GM12878 (cell line): ENCODE results near the gene NLGN3. TPM values are rescaled to one million over a fixed set of nuclear protein-coding genes. Genes with fewer than 3 reads are reported as not detected.

Experiments
- ATAC-seq: fragments of 200-7000 bp; cut with Tn5 transposase; 3 replicates; pipeline ENCODE4 v1.9.1; 2020; ENCODE audit warnings: mild to moderate bottlenecking, moderate library complexity
- BruUV-seq: library from RNA; stranded (reverse); fragments of 400-500 nt; replicated peaks from 2 replicates; lab custom pipeline; 2021; lab: Mats Ljungman, UMichigan
- CTCF ChIA-PET: fragments of 300-600 bp; sonication (Branson Sonifier 250); formaldehyde crosslinking; extraction: SDS; loops from one replicate; lab custom pipeline; 2021; ENCODE audit warnings: inconsistent platforms; lab: Yijun Ruan, JAX
- POLR2A ChIA-PET: fragments of 350-600 bp; formaldehyde crosslinking; extraction: SDS; loops from one replicate; lab custom pipeline; 2021; ENCODE audit warnings: inconsistent platforms; lab: Charles Lee
- RAD21 ChIA-PET: fragments of 300-600 bp; sonication (Branson Sonifier 250); formaldehyde crosslinking; loops from one replicate; lab custom pipeline; 2023; ENCODE audit warnings: antibody characterized with exemption; ENCODE audit not compliant: unreplicated experiment; lab: Charles Lee
- SMC1A ChIA-PET: fragments of 300-600 bp; sonication (Branson Sonifier 250); formaldehyde crosslinking; loops from one replicate; lab custom pipeline; 2023; ENCODE audit not compliant: unreplicated experiment, uncharacterized antibody; lab: Charles Lee
- DNase-seq: peaks from one replicate; pipeline ENCODE4 v3.0.0-alpha.2; 2011; ENCODE audit warnings: low read depth, low spot score
- FAIRE-seq: peaks from 3 replicates; lab custom pipeline; 2011; peaks lifted over from hg19 to GRCh38; lab: Jason Lieb, UNC
- H2AFZ ChIP-seq: 2 replicates; pipeline ENCODE4 v1.6.0; 2011; ENCODE audit warnings: low read depth, low read length, control low read depth; ENCODE audit not compliant: control insufficient read depth
- H3K27ac ChIP-seq: 2 replicates; pipeline ENCODE4 v1.5.1; 2011; ENCODE audit warnings: control low read depth; ENCODE audit not compliant: control insufficient read depth, insufficient read depth
- H3K27me3 ChIP-seq, 2 experiments: replicated peaks in 1 of 2; 2 replicates each; pipeline versions ENCODE4 v1.6.0 to v1.6.1; 2011; ENCODE audit warnings: low read length in 1 of 2; ENCODE audit not compliant: control insufficient read depth in 2 of 2, insufficient read depth in 2 of 2
- H3K36me3 ChIP-seq, 2 experiments: 2 replicates each; pipeline ENCODE4 v1.5.1; 2011; ENCODE audit warnings: low read length in 1 of 2; ENCODE audit not compliant: control insufficient read depth in 2 of 2, insufficient read depth in 2 of 2
- H3K4me1 ChIP-seq: 2 replicates; pipeline ENCODE4 v1.6.1; 2011; ENCODE audit warnings: mild to moderate bottlenecking, low read length, moderate library complexity, mixed read lengths; ENCODE audit not compliant: control insufficient read depth, insufficient read depth
- H3K4me2 ChIP-seq: 2 replicates; pipeline ENCODE4 v1.6.0; 2011; ENCODE audit warnings: control low read depth; ENCODE audit not compliant: control insufficient read depth, insufficient read depth
- H3K4me3 ChIP-seq: fragments of 200-600 bp; sonication (generic); 2 replicates; pipeline ENCODE4 v1.5.1; 2016
- H3K79me2 ChIP-seq: 2 replicates; pipeline ENCODE4 v1.6.0; 2011; ENCODE audit warnings: low read length; ENCODE audit not compliant: control insufficient read depth, insufficient read depth
- H3K9ac ChIP-seq: 2 replicates; pipeline ENCODE4 v1.8.0; 2011; ENCODE audit warnings: low read length, control low read depth, mixed read lengths; ENCODE audit not compliant: control insufficient read depth, insufficient read depth
- H3K9me3 ChIP-seq: replicated peaks from 3 replicates; pipeline ENCODE4 v1.5.1; 2011; ENCODE audit warnings: mild to moderate bottlenecking, low read length; ENCODE audit not compliant: control insufficient read depth, insufficient read depth
- H4K20me1 ChIP-seq: 2 replicates; pipeline ENCODE4 v1.6.0; 2011; ENCODE audit not compliant: control insufficient read depth, insufficient read depth
- ATF3 ChIP-seq: IDR thresholded peaks from 2 replicates; pipeline ENCODE4 v1.6.1; 2011; ENCODE audit warnings: low read depth, mild to moderate bottlenecking, low read length, moderate library complexity, borderline replicate concordance; ENCODE audit errors: extremely low read depth
- FOXK2 ChIP-seq: fragments of 450-650 bp; IDR thresholded peaks from 2 replicates; pipeline ENCODE4 v1.6.1; 2017; ENCODE audit warnings: mild to moderate bottlenecking, moderate library complexity
- RELA ChIP-seq: fragments of 450-650 bp; IDR thresholded peaks from 2 replicates; pipeline ENCODE4 v1.8.0; 2014; ENCODE audit warnings: borderline replicate concordance; ENCODE audit not compliant: partially characterized antibody
- SMC3 ChIP-seq: IDR thresholded peaks from 2 replicates; pipeline ENCODE4 v1.6.1; 2011; ENCODE audit warnings: low read length, improper control_type of control experiment, borderline replicate concordance
- ZSCAN29 ChIP-seq: fragments of 450-650 bp; IDR thresholded peaks from 2 replicates; pipeline ENCODE4 v1.6.1; 2017; ENCODE audit warnings: mild to moderate bottlenecking, moderate library complexity
- WGBS: methylation state at CpG from one replicate; pipeline ENCODE4 v1.1.6; 2016; ENCODE audit warnings: low lambda C conversion rate; ENCODE audit not compliant: insufficient replicate concordance, insufficient coverage; ENCODE audit errors: missing lambda C conversion rate; 5-methylcytosine and 5-hydroxymethylcytosine counted together
- in situ Hi-C: fragments of 300-500 bp; cut with MboI; formaldehyde crosslinking; loops from 9 replicates; pipeline ENCODE4 v1.14.3; 2018; ENCODE audit warnings: mixed read lengths
- intact Hi-C: fragments of 100-400 bp; cut with micrococcal nuclease; formaldehyde crosslinking; loops from one replicate; pipeline ENCODE4 v1.14.2; 2022; ENCODE audit not compliant: unreplicated experiment
- polyA plus RNA-seq, 11 experiments: library from polyadenylated mRNA; depleted of rRNA in 4 of 11; unstranded in 6 of 11; stranded (reverse) in 5 of 11; fragments of >200 nt; fragmentation: Nextera tagmentation in 4 of 11; fragmentation: Illumina TruSeq in 1 of 11; extraction: Ambion mirVana in 4 of 11; extraction: Trizol in 1 of 11; gene quantifications; 1 replicate in 1 of 11; 2 replicates in 10 of 11; pipeline versions ENCODE4 v1.2.1 to v1.2.3, GENCODE V29; 2011 to 2016; ENCODE audit warnings: inconsistent platforms in 2 of 11, missing spikeins in 2 of 11, low read depth in 1 of 11
- total RNA-seq, 4 experiments: library from RNA; depleted of rRNA in 3 of 4; stranded (reverse); fragments of >200 nt in 3 of 4; fragmentation: Illumina TruSeq in 1 of 4; extraction: Trizol in 1 of 4; gene quantifications; 2 replicates each; pipeline versions ENCODE4 v1.2.1 to v1.2.3, GENCODE V29; 2013 to 2021
- TF ChIP-seq, protein P1 (sequence below): fragments of 450-650 bp; conservative IDR thresholded peaks from 2 replicates; pipeline ENCODE4 v1.6.1; 2017; ENCODE audit warnings: mild to moderate bottlenecking, moderate library complexity

Gene NLGN3
- total and polyA plus RNA-seq, 10 of the 15 experiments (the other 5 are each of a cell fraction or from before 2014, with no cell fraction given) = 0.07 to 0.73 (median 0.28) TPM

- SMC1A ChIA-PET = interaction anchor here (0.8 to 6.2 kb wide), 10 partner anchors 12 to 184 kb away, joined by 3 to 46 read pairs (median 5); partner anchors contain the start of genes IL2RG, MED12 and NONO
- in situ Hi-C loops (no loop called here), intact Hi-C loops (loop anchor here (10.0 kb wide), 1 partner anchor 185 kb away; the partner anchor contains the start of gene NONO)
- H3K36me3 ChIP-seq = no peaks in the 10 kb centered on the region
- H3K9ac ChIP-seq = no peak overlapping the region
- no peaks in the 10 kb centered on the region for H3K79me2 ChIP-seq
- H2AFZ ChIP-seq = no peak overlapping the region
- ATAC-seq (no peak), DNase-seq (no peak), FAIRE-seq (no peak)
- POLR2A ChIA-PET = interaction anchor here (0.6 to 5.1 kb wide), 6 partner anchors 12 to 279 kb away, joined by 3 to 60 read pairs (median 4); partner anchors contain the start of gene IL2RG
- CTCF ChIA-PET = interaction anchor here (0.5 to 5.2 kb wide), 8 partner anchors 10 to 130 kb away, joined by 3 to 82 read pairs (median 16); partner anchors contain the start of genes IL2RG and MED12
- peaks cover 3% of the 10 kb centered on the region; the same call in 1 of the 2 replicates for H3K4me1 ChIP-seq
- TF ChIP-seq FOXK2 = no peak
- TF ChIP-seq RELA = no peak
- TF ChIP-seq, protein P1, sequence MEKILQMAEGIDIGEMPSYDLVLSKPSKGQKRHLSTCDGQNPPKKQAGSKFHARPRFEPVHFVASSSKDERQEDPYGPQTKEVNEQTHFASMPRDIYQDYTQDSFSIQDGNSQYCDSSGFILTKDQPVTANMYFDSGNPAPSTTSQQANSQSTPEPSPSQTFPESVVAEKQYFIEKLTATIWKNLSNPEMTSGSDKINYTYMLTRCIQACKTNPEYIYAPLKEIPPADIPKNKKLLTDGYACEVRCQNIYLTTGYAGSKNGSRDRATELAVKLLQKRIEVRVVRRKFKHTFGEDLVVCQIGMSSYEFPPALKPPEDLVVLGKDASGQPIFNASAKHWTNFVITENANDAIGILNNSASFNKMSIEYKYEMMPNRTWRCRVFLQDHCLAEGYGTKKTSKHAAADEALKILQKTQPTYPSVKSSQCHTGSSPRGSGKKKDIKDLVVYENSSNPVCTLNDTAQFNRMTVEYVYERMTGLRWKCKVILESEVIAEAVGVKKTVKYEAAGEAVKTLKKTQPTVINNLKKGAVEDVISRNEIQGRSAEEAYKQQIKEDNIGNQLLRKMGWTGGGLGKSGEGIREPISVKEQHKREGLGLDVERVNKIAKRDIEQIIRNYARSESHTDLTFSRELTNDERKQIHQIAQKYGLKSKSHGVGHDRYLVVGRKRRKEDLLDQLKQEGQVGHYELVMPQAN = no peak
- no peak for TF ChIP-seq SMC3
- TF ChIP-seq ZSCAN29 = no peak
- TF ChIP-seq ATF3 = no peak
- RAD21 ChIA-PET = interaction anchor here (0.8 to 2.7 kb wide), 9 partner anchors 12 to 184 kb away, joined by 3 to 29 read pairs (median 6); partner anchors contain the start of genes IL2RG, MED12, NLGN3 and NONO
- H3K4me2 ChIP-seq = no peak overlapping the region
- H3K4me3 ChIP-seq = no peak overlapping the region
- no peak overlapping the region for H3K27ac ChIP-seq
- no TSS peak for BruUV-seq
- no peaks in the 10 kb centered on the region for H3K27me3 ChIP-seq
- H4K20me1 ChIP-seq = no peaks in the 10 kb centered on the region
- no peaks in the 10 kb centered on the region for H3K9me3 ChIP-seq
- WGBS = 74% methylated on average over 4 of the region's 4 CpGs
These were observed 44.9 kb upstream of the NLGN3 start for GRCh38 chrX:71099736-71100135.
